GM13977 (cell line): ENCODE results near the gene ZMAT2.
"Not testable (repeated sequence)": the region's sequence is repeated elsewhere in the genome, so short reads cannot be mapped to it uniquely, and the experiment has no call there.

ENCODE experiments used
- DNase-seq: peaks from one replicate; pipeline ENCODE4 v3.0.0; 2012; ENCODE audit warnings: low spot score
- CTCF ChIP-seq: IDR thresholded peaks from 2 replicates; pipeline ENCODE4 v1.5.1; 2012; ENCODE audit warnings: mild to moderate bottlenecking, control low read depth; ENCODE audit not compliant: insufficient read depth; ENCODE audit errors: extremely low read depth, missing control alignments
- in situ Hi-C: fragments of 300-500 bp; cut with MboI; formaldehyde crosslinking; loops from one replicate; pipeline ENCODE4 v1.12.0; 2022; ENCODE audit warnings: low sequenced_read_pairs, low pct_unique_long_range_greater_than_20kb, mixed read lengths, inconsistent platforms; ENCODE audit not compliant: unreplicated experiment

Gene ZMAT2

GRCh38 chr5:140700177-140701144, at the start of gene ZMAT2:
Gene ZMAT2 (plus strand): TSS chr5:140700447. CDS start chr5:140700461, 14 bp downstream.
- peak; percentile 93 for DNase-seq
- TF ChIP-seq CTCF: no peak
- in situ Hi-C loops: no loop called here

- no peak for DNase-seq
- TF ChIP-seq CTCF: no peak
- in situ Hi-C loops: no loop called here
Observed at GRCh38 chr5:140658870-140659269, 41.4 kb upstream of the ZMAT2 start.

GRCh38 chr5:140660371-140660770, 39.9 kb upstream of the ZMAT2 start:
- in situ Hi-C loops: not testable (repeated sequence)

GRCh38 chr5:140664030-140664358, 36.3 kb upstream of the ZMAT2 start:
- no peak for DNase-seq
- no peak for TF ChIP-seq CTCF
- in situ Hi-C loops: no loop called here

More at GRCh38 chr5:140660371-140660770, 39.9 kb upstream of the ZMAT2 start:
- DNase-seq: not testable (repeated sequence)

GRCh38 chr5:140664359-140665119, 35.7 kb upstream of the ZMAT2 start, which contains the start of gene WDR55:
Gene WDR55 (plus strand): TSS chr5:140664904. CDS start chr5:140664913, 9 bp downstream.
- TF ChIP-seq CTCF: no peak
- peak; percentile 92 for DNase-seq
- in situ Hi-C loops: no loop called here

- in situ Hi-C loops, DNase-seq: not testable (repeated sequence)
Observed at GRCh38 chr5:140671035-140671434, 29.2 kb upstream of the ZMAT2 start.

GRCh38 chr5:140671472-140672125, 28.6 kb upstream of the ZMAT2 start:
- TF ChIP-seq CTCF: no peak
- in situ Hi-C loops: no loop called here

More at GRCh38 chr5:140671472-140672125, 28.6 kb upstream of the ZMAT2 start:
- DNase-seq: no peak
